Measurements from ENCODE around the gene GALNT7.

GALNT7 gene

DNA sequence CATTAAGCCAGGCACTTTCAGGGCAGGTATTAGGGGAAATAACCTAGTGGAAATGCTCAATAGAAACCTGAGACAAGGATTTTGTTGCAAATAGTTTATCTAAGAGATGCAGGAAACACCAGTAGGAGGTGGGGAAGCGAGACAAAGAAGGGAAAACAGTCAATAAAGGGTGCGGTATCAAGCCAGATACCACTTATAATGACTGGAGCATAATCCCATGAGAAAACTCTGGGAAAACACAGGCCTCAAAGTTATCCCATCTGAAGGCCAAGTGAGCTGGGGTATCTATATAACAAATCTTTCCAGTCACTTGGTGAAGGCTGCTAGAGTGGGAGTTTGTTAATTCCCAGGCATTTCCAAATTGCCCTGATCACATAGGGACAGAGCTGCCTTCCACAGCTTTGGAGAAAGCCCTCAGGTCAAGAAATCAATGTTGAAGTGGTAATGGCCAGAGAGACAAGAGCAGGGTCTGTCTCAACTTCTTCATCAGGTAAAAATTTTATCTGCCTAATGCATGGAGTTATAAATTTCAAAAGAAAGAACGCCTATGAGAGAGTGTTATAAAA is 175.3 kb downstream of the GALNT7 start:
- TF ChIP-seq, protein P1, sequence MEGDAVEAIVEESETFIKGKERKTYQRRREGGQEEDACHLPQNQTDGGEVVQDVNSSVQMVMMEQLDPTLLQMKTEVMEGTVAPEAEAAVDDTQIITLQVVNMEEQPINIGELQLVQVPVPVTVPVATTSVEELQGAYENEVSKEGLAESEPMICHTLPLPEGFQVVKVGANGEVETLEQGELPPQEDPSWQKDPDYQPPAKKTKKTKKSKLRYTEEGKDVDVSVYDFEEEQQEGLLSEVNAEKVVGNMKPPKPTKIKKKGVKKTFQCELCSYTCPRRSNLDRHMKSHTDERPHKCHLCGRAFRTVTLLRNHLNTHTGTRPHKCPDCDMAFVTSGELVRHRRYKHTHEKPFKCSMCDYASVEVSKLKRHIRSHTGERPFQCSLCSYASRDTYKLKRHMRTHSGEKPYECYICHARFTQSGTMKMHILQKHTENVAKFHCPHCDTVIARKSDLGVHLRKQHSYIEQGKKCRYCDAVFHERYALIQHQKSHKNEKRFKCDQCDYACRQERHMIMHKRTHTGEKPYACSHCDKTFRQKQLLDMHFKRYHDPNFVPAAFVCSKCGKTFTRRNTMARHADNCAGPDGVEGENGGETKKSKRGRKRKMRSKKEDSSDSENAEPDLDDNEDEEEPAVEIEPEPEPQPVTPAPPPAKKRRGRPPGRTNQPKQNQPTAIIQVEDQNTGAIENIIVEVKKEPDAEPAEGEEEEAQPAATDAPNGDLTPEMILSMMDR (IDR thresholded peaks at IDR 0.05): no peak

- TF ChIP-seq, protein P1 (IDR thresholded peaks at IDR 0.05): no peak
These were observed 177.0 kb downstream of the GALNT7 start for GRCh38 chr4:173345648-173346047.

GRCh38 chr4:173346074-173346473 is 177.5 kb downstream of the GALNT7 start:
- TF ChIP-seq, protein P1 (IDR thresholded peaks at IDR 0.05): no peak

DNA sequence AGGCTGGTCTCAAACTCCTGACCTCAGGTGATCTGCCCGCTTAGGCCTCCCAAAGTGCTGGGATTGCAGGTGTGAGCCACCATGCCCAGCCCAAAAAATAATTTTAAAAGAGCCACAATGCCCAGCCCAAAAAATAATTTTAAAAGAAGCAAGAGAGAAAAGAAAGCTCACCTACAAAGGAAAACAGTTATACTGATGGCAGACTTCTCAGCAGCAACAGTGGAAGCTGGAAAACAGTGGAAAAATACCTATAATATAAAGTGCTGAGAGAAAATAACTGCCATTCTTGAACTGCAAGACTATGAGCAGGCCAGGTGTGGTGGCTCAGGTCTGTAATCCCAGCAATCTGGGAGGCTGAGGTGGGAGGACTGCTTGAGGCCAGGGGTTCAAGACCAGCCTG is 178.9 kb downstream of the GALNT7 start:
- TF ChIP-seq, protein P1 (IDR thresholded peaks at IDR 0.05): no peak

DNA sequence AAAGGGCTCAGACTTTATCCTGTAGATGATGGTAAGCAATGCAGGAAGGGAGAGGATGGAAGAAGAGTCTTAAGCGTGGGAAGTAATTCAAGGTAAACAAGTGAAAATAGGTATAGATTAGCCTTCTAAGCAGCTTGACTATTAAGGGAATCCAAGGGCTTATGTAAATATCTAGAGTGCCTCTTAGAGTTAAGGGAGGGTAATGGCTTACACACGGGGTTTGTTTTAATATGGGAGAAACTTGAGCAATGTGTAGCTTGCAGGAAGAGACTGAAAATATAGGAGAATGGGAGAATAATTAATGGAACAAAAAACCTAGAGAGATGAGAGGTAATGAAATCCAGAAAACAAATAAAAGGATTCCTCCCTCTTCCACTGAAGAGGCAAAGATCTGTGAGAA is 189.3 kb downstream of the GALNT7 start:
- TF ChIP-seq, protein P1 (IDR thresholded peaks at IDR 0.05): no peak

- TF ChIP-seq, protein P1 (IDR thresholded peaks at IDR 0.05): peak; percentile 42
These were observed 192.1 kb downstream of the GALNT7 start for GRCh38 chr4:173360587-173361221.

- TF ChIP-seq, protein P1 (IDR thresholded peaks at IDR 0.05): no peak
These were observed 194.1 kb downstream of the GALNT7 start for GRCh38 chr4:173362666-173363065.

Measured in LNCAP (cell line).